EL (cell line): Measurements from ENCODE around the gene TP53TG5.

ENCODE experiments used
- DNase-seq: peaks from one replicate; pipeline ENCODE4 v3.0.0-alpha.2; 2016

TP53TG5 gene

DNA sequence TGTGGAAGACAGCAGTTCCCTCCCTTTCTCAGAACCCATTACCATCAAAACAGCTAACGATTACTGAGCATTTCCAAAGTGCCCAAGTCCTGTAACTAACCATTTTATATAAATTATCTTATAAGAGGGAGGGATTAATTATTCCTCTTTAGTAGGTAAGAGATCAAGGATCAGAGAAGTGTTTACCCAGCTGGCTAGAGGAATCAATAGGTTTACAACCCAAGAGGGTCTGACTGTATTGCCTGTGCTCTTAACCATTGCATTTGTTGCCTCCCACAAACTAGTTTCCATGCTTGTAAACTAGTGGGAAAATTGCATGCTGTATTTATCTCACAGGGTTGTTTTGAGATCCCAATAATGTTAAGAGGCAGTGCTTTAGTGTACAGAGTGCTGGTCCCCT, 26.3 kb upstream of the TP53TG5 start:
- DNase-seq, result no peak

DNA sequence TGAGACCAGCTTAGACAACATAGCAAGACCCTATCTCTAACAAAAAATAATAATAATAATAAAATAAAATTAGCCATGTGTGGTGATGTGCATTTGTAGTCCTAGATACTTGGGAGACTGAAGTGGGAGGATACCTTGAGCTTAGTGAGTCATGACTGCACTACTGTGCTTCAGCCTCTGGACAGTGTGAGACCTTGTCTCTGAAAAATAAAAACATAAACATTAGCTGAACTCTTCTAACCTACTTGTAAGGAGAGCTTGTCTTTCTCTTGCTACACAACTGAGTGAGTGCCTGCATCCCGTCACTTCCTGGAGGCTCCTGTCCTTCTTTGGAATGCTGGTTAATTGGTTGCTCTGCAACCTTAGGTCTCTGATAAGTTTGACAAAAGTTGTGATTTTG, 24.8 kb upstream of the TP53TG5 start:
- no peak for DNase-seq

DNA sequence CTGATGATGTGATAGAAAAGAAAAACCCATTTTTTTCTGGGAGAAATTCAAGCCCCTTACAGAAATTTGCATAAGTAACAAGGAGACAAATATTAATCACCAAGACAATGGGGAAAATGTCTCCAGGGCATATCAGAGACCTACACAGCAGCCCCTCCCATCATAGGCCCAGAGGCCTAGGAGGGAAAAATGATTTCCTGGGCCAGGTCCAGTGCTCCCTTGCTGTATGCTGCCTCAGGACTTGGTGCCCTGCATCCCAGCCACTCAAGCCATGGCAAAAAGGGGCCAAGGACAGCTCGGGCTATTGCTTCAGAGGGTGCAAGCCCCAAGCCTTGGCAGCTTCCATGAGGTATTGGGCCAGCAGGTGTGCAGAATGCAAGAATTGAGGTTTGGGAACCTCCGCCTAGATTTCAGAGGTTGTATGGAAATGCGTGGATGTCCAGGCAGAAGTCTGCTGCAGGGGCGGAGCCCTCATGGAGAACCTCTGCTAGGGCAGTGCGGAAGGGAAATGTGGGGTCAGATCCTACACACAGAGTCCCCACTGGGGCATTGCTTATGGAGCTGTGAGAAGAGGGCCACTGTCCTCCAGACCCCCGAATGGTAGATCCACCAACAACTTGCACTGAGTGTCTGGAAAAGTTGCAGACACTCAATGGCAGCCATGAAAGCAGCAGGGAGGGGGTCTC, 22.4 kb upstream of the TP53TG5 start:
- no peak for DNase-seq

DNA sequence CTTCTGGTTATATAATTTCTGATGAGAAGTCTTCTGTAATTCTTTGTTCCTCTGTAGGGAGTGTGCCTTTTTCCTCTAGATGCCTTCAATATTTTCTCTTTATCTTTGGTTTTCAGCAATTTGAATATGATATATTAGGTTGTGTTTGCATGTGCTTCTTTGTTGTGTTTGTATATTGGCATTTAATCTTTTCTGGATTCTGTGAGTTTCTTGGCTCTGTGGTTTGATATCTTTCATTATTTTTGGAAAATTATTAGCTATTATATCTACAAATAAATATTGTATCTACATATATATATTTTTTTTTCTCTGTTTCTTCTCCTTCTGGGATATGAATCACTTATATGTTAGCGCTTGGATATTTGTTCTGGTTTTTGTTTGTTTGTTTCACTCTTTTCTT, 20.9 kb upstream of the TP53TG5 start:
- no peak for DNase-seq

DNA sequence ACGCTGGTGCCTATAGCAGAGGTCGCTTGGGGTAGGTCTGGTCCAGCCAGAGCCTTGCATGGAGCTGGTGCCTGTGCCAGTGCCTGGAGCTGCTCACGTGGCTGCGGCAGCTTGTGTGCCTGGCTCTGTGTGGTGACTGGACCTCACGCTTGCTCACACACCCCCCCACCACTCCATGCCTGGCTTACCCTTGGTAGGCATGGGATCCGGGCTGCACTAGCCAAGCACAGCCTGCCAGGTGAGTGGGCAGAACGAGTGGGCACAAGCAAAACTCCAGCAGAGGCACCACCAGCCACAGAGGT, 16.9 kb upstream of the TP53TG5 start:
- no peak for DNase-seq

DNA sequence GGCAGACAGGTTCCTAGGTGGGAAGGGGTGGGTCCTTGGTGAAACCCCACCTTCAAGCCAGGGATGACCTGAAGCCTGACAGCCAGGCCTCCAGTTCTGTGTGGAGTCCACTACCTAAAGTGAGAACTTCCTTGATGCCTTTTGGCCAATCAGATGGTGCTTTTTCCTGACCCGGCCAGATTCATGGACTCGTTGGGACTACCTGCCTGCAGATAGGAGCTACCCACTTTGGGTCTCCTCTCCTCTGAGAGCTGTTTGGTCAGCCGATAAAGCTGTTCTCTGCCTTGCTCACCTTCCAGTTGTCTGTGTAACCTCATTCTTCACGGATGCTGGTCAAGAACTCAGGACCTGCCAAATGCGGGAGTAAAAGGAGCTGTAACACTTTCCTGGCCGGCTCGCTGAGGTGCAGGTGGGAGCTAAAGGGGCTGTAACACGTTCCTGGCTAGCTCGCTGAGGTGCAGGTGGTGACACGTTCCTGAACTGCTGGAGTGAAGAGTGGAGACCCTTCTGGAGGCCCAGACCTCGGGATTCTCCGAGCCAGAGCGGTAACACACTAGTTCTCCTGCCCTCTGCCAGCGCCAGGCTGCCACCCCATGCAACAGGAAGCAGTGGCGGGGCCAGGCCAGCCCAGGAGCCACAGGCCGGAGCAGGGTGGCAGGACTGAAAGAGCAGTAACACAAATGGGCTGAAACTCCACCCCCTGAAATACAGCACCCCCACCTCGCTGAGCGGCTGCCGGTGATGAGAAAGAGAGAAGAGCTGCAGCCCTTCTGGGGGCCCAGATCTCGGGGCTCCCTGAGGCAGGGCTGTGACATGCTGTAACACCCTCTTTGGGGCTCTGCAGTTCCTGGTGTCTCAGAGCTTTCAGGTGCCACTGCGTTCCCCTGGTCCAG, 16.3 kb upstream of the TP53TG5 start:
- no peak for DNase-seq

DNA sequence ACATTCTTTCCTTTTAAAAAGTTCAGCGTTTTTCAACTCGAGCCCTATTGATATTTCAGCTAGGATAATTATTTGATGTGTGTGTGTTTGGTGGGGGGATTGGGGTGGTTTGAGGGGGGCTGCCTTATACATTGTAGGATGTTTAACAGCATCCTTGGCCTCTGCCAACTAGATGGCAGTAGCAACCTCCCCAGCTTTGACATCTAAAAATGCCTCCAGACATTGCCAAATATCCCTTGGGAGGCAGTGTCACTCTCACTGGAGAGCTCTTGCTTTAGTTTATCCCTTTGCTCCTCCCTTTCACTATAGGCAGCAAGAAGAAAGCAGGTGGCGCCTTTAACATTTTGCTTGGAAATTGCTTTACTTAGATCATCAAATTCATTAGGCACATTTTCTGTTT, 14.6 kb upstream of the TP53TG5 start:
- no peak for DNase-seq

DNA sequence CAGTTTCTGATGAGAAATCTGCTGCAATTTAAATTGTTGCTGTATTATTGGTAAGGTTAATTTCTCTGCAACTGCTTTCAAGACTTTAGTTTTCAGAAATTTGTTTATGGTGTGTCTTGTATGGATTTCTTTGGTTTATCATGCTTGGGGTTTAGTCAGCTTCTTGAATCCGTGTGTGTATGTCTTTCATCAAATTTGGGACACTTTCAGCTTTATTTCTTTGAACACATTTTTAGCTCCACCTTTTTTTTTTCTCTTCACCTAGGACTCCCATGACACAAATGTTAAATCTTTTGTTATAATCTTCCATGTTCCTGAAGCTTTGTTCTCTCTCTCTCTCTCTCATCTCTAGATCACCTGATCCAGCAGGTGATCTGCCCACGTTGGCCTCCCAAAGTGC, 13.4 kb upstream of the TP53TG5 start:
- no peak for DNase-seq

DNA sequence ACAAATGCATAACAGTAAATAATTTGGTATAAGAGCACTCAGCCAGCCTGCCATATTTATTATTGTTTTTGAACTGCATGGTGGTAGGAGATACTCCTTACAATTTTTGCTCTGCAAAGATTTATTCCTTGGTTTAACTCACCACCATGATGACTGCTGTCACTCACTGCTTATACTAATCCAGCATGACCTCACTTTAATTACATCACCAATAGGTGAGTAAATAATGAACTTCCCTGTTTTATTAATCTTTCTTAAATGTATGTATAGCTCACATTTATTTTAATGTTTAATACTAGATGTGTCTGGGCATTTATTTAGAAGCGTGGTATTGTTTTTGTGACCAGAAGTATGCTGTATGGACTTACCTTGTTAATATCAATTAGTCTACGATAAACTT, 12.8 kb upstream of the TP53TG5 start:
- no peak for DNase-seq

DNA sequence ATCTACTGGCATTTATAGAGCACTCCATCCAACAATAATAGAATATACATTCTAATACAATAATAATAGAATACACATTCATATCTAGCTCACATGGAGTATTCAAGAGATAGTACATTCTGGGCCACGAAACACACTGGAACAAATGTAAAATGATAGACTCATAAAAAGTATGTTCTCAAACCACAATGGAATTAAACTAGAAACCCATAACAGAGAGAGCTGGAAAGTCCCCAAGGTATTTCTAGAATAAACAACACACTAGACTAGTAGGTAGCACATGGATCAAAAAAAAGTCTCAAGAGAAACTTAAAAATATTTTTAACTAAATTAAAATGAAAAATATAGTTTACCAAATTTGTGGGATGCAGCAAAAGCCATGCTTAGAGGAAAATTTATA, 9.1 kb upstream of the TP53TG5 start:
- no peak for DNase-seq

DNA sequence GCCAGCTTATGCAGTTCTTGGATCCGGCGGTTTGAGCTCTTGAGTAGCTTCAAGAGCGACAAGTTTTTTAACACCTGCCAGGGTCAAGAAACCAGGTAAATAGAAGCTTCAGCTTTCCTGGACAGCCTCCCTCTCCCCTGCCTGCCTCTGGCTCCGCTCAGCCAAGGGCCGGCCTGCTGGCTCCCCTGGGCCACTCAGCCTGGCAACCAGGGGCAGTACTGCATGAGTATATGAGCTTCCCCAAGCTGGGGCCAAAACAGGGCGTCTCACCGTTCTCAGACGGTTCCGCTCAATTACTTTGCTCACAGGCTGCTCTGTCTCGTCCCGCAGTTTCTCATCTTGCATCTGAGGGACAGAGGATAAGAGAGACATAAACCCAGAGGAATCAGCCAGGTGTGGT, 856 bp downstream of the TP53TG5 start:
- no peak for DNase-seq

DNA sequence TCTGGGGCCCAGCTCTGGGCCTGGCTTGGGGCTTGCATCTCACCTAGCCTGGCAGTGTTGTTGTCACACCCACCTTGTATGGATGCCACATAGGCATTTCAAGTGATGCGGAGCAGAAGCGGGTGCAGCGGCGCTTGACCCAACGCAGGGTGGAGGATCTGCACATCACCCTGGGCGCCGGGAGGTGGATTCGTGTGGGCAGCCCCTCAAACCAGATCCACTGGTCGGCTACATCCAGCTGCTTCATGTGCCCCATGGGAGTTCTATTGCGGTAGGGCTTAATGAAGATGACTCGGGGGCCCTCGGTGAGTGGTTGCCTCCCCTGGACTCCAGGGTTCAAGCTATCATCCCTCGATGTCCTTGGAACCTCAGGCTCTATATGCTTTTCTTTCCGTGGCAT, 3.2 kb downstream of the TP53TG5 start:
- DNase-seq, result no peak

DNA sequence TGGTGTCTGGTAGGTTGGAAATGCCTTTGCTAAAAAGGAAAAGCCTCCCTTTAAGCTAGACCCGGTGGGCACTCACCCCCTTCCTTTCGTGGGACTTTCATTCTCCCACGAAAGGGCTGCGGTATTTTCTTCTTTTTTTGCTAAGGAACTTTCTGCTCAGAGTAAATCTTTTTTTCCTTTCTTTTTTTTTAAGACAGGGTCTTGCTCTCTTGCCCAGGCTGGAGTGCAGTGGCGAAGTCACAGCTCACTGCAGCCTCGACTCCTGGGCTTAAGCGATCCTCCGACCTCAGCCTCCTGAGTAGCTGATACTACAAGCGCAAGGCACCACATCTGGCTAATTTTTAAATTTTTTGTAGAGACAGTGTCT, 4.0 kb downstream of the TP53TG5 start:
- no peak for DNase-seq

DNA sequence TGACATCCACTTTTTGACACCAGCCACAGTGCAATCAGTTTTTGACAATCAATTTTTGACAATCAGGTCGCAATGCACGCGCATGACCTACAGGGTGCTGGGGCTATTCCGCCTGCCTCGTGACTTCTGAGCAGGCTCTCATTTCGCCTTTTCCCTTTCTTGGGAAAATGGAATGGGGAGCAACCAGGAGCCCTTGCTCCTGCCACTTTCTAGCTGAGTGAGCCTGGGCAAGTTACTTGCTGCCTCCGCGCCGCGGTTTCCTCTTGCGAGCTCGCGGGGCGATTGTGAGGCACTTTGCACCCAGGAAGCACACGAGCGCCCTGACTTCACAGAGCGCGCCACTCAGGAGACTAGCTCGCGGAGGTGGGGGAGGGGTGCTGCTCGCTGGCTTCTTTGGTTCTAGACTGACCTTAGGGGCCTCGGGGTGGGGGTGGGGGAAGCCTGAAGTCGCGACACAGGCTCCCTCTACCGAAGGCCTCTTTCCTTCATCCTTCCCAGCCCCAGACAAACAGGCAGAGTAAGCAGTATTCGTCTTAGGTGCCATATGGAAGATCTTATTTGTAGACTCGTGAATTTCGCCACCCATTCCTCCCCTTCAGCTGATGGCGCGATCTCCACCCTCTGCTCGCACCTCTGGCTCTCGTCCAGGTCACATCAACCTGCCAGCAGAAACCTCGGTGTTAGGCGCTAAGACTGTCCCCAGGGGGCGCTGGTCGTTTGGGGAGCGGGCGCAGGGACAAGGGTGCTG, 4.6 kb downstream of the TP53TG5 start:
- peak; percentile 85 for DNase-seq

DNA sequence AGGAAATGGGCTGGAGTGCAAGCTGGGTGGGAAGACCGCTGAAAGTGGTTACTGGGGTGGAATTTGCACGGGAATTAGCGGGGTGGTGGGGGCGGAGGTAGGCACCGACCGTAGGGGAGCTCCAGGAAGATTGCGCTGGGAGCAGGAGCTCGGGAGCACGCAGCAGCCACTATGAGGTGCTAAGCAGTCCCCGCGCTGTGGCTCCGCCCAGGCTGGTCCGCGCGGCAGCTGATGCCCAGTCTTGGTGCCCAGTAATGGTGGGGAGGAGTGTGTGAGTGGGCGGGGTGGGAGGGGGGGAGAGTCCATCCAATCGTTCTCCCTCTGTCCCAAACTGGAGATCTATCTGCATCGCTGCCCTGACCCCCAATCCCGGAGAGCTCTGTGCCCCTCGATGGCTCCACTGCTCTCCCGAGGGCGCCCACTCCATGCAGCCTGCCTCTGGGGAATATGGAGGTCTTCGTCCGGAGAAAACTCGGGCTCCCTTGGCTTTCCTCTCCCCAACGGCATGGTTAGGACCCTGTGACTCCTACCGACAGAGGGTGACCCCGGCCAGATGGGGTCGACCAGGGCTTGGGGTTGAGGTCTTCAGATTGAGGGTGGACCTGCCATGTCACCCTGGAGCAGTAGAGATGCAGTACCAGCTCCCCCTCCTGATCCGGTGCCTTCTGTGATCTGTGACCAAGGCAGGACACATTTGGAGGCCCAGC, 5.3 kb downstream of the TP53TG5 start:
- no peak for DNase-seq

DNA sequence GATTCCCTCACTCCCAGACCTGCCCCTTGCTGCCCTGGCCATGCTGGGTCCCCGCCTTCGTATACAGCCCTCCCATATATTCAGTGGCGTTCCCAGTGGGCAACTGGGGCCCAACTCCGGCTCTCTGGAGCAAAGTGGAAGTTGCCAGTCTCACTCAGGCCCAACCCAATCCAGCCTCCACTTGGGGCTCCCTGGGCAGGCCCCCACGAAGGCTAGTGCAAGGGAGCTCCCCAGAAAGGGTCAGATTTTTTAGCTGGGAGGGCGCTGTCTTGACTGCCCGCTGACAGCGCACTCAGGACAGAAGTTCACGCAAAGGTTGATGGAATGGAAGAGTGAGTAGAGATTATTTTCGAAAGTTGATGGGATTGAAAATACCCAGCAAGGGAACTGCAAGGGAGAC, 5.9 kb downstream of the TP53TG5 start:
- no peak for DNase-seq

DNA sequence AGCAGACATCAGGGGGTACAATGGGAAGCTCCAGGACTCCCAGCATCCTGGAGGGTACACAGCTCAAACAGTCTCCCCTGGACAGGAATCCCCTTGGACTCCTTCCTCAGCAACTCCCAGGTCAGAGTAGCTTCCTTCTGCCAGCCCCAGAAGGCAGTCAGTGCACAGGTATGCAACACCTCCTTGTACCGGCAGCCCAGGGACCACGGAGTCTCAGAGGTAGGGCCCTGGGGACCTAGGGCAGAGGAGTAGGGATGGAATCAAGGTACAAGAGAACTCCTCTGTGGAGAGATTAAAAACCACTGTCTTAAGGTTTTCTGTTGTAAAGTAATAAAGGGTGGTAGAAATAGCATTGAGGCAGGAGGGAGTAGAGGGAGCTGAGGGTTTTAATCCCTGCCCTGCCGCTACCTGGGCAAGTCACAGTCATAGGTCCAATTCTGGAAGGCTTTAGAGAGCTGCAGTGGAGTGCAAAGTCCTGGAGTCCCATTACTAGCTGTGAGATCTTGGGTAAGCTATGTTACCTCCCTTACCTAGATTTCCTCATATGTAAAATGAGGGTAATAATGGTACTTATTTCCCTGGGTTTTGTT, 7.5 kb downstream of the TP53TG5 start:
- no peak for DNase-seq

DNA sequence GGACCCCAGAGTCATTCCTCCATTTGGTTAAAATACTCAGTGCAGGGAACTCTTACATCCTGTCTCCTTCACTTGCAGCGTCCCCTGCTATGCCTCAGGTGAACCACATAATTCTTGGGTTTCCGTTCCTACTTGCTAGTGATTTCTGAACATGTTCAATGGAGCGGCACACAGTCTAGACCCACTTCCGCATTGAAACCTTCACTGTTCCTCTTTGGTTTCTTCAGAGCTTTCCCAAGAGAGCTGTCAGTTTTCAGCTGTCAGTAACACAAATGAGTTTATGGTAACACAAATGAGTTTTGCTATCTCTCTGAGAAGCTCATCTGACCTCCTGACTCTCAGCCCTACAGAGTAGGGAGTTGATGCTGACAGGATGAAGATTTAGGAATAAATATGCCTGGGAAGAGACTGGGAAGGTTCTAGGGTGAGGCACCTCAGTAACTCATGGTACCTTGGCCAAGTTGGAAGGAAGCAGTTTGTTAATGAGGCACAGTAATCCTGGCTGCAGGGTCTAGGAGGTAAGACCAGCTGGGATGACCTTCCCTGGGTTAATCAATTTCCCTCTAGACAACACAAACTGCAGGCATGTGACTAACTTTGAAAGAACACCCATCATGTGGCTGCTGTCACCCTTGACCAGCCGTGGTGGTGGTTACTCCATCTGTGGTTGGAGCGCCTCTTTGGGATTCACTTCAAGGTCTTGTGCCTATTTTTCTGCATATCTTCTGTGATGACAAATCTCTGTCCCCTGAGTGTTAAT, 9.7 kb downstream of the TP53TG5 start:
- DNase-seq, result no peak

DNA sequence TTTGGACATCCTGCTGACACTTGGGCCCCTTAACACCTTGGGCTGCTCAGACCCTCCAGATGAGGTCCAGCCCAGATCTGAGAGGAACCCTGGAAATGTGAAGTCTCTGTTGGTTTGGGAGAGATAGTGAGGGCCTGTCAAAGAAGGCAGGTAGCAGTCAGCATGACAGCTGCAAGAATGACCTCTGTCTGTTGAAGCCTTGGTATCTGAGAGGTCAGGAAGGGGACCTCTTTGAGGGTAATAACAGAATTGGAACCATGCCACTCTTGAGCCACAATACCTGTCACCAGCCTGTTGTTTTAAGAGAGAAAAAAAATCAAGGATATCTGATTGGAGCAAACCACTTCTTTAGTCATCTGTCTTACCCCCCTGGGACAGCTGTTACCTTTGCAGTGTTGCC, 11.0 kb downstream of the TP53TG5 start:
- DNase-seq, result no peak

DNA sequence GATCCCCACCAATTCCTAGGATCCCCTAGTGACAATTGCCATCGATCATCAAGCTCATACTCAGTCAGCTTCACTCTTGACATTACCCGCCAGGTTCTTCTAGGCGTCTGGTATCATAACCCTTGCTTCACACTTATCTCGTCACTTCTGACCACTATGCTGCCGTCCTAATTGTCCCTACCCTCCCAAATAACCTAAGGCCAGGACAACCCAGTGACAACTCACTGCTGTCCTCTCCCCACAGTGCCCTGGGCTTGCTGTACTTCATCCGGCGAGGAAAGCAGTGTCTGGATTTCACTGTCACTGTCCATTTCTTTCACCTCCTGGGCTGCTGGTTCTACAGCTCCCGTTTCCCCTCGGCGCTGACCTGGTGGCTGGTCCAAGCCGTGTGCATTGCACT, 11.5 kb downstream of the TP53TG5 start:
- DNase-seq, result no peak

DNA sequence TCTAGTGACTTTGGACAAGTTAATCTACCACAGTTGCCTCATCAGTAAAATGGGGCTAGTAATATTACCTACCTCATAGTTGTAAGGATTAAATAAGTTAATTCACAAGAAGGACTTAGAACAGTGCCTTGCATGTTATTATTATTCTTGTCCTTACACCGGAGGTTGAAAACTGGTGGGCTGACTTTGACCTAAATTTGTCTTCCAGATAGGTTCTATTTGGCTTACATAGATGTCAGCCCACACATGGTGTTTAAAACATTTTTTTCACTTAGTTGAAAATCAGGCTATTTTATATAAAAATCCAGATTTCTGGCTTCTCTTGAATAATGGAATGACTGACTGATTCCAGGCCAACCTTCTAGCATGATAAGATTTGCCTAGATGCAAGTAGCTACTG, 11.9 kb downstream of the TP53TG5 start:
- DNase-seq, result no peak

DNA sequence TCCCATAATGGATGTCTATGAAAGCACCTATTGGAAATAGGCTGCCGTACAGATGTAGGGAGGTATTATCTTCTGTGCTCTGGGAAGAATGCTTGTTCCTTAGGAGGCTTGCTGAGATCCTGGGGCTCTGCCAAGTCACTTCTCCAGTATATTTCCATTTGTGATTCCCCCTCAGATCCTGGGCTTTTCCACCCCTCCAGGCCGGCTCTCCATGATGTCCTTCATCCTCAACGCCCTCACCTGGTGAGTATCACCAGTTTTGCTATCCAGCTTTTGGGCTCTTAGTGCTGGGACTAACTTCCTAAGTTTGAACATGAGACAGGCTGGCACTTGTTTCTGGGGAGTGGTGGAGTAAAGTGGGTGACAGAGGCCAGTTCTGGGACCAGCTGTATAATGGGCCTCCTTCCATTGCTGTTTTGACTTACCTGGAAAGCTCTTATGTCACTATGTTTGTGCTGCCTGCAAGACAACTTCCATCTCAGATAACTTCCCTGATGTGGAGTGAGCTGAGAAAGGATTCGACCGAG, 12.6 kb downstream of the TP53TG5 start:
- DNase-seq, result no peak
